EL (cell line): ENCODE measurements around the gene SNAP25.
A peak's percentile ranks its signal among the peaks of the same experiment; 100 is the strongest.

ENCODE experiments used
- DNase-seq: peaks from one replicate; pipeline ENCODE4 v3.0.0-alpha.2; 2016

SNAP25 gene

GRCh38 chr20:10218536-10219451 lies at the start of gene SNAP25:
Gene SNAP25 (plus strand): TSS chr20:10218830. CDS start chr20:10275492, 56,662 bp downstream.
- DNase-seq: peak; percentile 88

GRCh38 chr20:10169752-10170151 lies 48.9 kb upstream of the SNAP25 start:
- no peak for DNase-seq

GRCh38 chr20:10170261-10170660 lies 48.4 kb upstream of the SNAP25 start:
- DNase-seq: no peak

- peak; percentile 69 for DNase-seq
Observed at GRCh38 chr20:10171864-10172751, 46.5 kb upstream of the SNAP25 start.

- DNase-seq: no peak
Observed at GRCh38 chr20:10172998-10173655, 45.5 kb upstream of the SNAP25 start.

GRCh38 chr20:10174400-10174799 lies 44.2 kb upstream of the SNAP25 start:
- no peak for DNase-seq

GRCh38 chr20:10177326-10177725 lies 41.3 kb upstream of the SNAP25 start:
- DNase-seq: no peak

- DNase-seq: no peak
Observed at GRCh38 chr20:10178091-10178490, 40.5 kb upstream of the SNAP25 start.

- DNase-seq: no peak
Observed at GRCh38 chr20:10178727-10179313, 39.8 kb upstream of the SNAP25 start.

- peak; percentile 9 for DNase-seq
Observed at GRCh38 chr20:10179574-10180298, 38.9 kb upstream of the SNAP25 start.

GRCh38 chr20:10180651-10181235 lies 37.9 kb upstream of the SNAP25 start:
- no peak for DNase-seq

GRCh38 chr20:10185741-10186558 lies 32.7 kb upstream of the SNAP25 start:
- DNase-seq: no peak

GRCh38 chr20:10190456-10190855 lies 28.2 kb upstream of the SNAP25 start:
- no peak for DNase-seq

- DNase-seq: no peak
Observed at GRCh38 chr20:10192171-10192570, 26.5 kb upstream of the SNAP25 start.

- DNase-seq: no peak
Observed at GRCh38 chr20:10194166-10194565, 24.5 kb upstream of the SNAP25 start.

GRCh38 chr20:10200330-10200729 lies 18.3 kb upstream of the SNAP25 start:
- no peak for DNase-seq

- no peak for DNase-seq
Observed at GRCh38 chr20:10201321-10201870, 17.2 kb upstream of the SNAP25 start.

- peak; percentile 22 for DNase-seq
Observed at GRCh38 chr20:10209091-10209490, 9.5 kb upstream of the SNAP25 start.

GRCh38 chr20:10213526-10213925 lies 5.1 kb upstream of the SNAP25 start:
- DNase-seq: no peak

- DNase-seq: peak; percentile 12
Observed at GRCh38 chr20:10216146-10216791, 2.4 kb upstream of the SNAP25 start.
